NT2/D1 (cell line): ENCODE results near the gene AHRR.

Source experiments
- SUZ12 ChIP-seq: IDR thresholded peaks from 2 replicates; pipeline ENCODE4 v1.6.1; 2011; ENCODE audit not compliant: insufficient read length, insufficient read depth; ENCODE audit errors: extremely low read depth
- YY1 ChIP-seq: IDR thresholded peaks from 2 replicates; pipeline ENCODE4 v1.6.1; 2011; ENCODE audit not compliant: insufficient read length, insufficient read depth
- ZNF274 ChIP-seq: IDR thresholded peaks from 2 replicates; pipeline ENCODE4 v1.6.1; 2011; ENCODE audit warnings: mild to moderate bottlenecking, low read depth, low read length

GRCh38 chr5:476102-476813, 154.7 kb downstream of the AHRR start:
- no peak for TF ChIP-seq SUZ12
- no peak for TF ChIP-seq YY1
- TF ChIP-seq ZNF274: no peak
